IMR-90 (cell line): ENCODE measurements around the gene SLCO1B1.

ENCODE experiments used
- FOS ChIP-seq: fragments of 150-350 bp; IDR thresholded peaks from 2 replicates; pipeline ENCODE4 v1.6.1; 2016; ENCODE audit warnings: low read depth, low read length
- MAZ ChIP-seq: IDR thresholded peaks from 2 replicates; pipeline ENCODE4 v1.6.1; 2012; ENCODE audit warnings: low read depth, mild to moderate bottlenecking, low read length, improper control_type of control experiment, moderate library complexity, borderline replicate concordance
- MXI1 ChIP-seq: IDR thresholded peaks from 2 replicates; pipeline ENCODE4 v1.6.1; 2012; ENCODE audit warnings: low read depth, mild to moderate bottlenecking, low read length, moderate library complexity, borderline replicate concordance
- POLR2A ChIP-seq: IDR thresholded peaks from 2 replicates; pipeline ENCODE4 v1.6.1; 2012; ENCODE audit warnings: mild to moderate bottlenecking, low read depth, low read length
- TF ChIP-seq, protein P1 (sequence below): conservative IDR thresholded peaks from 2 replicates; pipeline ENCODE4 v1.5.1; 2012; ENCODE audit warnings: mild to moderate bottlenecking, low read depth, low read length, improper control_type of control experiment
- TF ChIP-seq, protein P2 (sequence below): fragments of 150-350 bp; IDR thresholded peaks from 2 replicates; pipeline ENCODE4 v1.6.1; 2017; ENCODE audit warnings: mild to moderate bottlenecking, antibody characterized with exemption, low read length, low read depth
- TF ChIP-seq, protein P3 (sequence below): fragments of 150-350 bp; IDR thresholded peaks from 2 replicates; pipeline ENCODE4 v1.6.1; 2016; ENCODE audit warnings: low read depth, mild to moderate bottlenecking, low read length, moderate library complexity, borderline replicate concordance

DNA sequence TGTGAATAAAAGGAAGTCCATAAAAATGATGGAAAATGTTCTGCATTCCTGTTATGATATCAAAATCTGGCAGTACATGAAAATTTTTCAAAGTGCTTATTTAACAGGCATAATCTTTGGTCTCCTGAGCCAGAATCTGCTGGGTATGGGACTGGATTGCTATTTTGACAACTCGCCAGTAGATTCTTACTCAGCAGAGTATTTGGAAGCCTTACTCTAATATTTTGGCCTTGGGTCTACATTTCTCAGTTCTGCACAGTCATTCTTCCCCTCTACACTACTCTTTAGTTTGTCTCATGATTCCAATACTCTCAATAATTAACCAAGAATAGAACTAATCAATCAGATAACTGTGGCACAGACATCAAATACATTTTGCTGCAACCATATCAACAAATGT, 1.1 kb upstream of the SLCO1B1 start:
- TF ChIP-seq, protein P1, sequence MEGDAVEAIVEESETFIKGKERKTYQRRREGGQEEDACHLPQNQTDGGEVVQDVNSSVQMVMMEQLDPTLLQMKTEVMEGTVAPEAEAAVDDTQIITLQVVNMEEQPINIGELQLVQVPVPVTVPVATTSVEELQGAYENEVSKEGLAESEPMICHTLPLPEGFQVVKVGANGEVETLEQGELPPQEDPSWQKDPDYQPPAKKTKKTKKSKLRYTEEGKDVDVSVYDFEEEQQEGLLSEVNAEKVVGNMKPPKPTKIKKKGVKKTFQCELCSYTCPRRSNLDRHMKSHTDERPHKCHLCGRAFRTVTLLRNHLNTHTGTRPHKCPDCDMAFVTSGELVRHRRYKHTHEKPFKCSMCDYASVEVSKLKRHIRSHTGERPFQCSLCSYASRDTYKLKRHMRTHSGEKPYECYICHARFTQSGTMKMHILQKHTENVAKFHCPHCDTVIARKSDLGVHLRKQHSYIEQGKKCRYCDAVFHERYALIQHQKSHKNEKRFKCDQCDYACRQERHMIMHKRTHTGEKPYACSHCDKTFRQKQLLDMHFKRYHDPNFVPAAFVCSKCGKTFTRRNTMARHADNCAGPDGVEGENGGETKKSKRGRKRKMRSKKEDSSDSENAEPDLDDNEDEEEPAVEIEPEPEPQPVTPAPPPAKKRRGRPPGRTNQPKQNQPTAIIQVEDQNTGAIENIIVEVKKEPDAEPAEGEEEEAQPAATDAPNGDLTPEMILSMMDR, result no peak
- TF ChIP-seq FOS (no peak), POLR2A (no peak), MXI1 (no peak), MAZ (no peak)
- TF ChIP-seq, protein P2, sequence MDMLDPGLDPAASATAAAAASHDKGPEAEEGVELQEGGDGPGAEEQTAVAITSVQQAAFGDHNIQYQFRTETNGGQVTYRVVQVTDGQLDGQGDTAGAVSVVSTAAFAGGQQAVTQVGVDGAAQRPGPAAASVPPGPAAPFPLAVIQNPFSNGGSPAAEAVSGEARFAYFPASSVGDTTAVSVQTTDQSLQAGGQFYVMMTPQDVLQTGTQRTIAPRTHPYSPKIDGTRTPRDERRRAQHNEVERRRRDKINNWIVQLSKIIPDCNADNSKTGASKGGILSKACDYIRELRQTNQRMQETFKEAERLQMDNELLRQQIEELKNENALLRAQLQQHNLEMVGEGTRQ, result no peak
- TF ChIP-seq, protein P3, sequence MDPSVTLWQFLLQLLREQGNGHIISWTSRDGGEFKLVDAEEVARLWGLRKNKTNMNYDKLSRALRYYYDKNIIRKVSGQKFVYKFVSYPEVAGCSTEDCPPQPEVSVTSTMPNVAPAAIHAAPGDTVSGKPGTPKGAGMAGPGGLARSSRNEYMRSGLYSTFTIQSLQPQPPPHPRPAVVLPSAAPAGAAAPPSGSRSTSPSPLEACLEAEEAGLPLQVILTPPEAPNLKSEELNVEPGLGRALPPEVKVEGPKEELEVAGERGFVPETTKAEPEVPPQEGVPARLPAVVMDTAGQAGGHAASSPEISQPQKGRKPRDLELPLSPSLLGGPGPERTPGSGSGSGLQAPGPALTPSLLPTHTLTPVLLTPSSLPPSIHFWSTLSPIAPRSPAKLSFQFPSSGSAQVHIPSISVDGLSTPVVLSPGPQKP, result no peak
